Posterior vena cava (tissue), 2 donors: Measurements from ENCODE around the gene EML4. TPM values are rescaled to one million over a fixed set of nuclear protein-coding genes. Genes with fewer than 3 reads are reported as not detected.

Experiments used
- DNase-seq: peaks from one replicate; pipeline ENCODE4 v3.0.0-alpha.2; 2020; ENCODE audit warnings: low spot score
- intact Hi-C, 2 donors: fragments of 100-400 bp; cut with DNase I; formaldehyde crosslinking; loops; one replicate each; pipeline versions ENCODE4 v1.14.1 to v1.14.2; 2022 to 2023
- total RNA-seq, 2 donors: library from RNA; stranded (reverse); fragmentation: NEBNext Ultra II Directional; extraction: Animal tissue kit (Norgen Biotek cat#: 25700); gene quantifications; one replicate each; pipeline ENCODE4 v1.2.1, GENCODE V29; 2021
- donor health status: DM: yes; HTN: yes; CAD: no.
- donor health status: DM: yes; HTN: yes; CAD: no.

The EML4 gene
- total RNA-seq, 2 donors from 2014 or later, result 33.9 to 36.6 TPM

- DNase-seq, result no peak
- intact Hi-C loops, result no loop called here
These were observed 38.7 kb downstream of the EML4 start for GRCh38 chr2:42207826-42208225.

- DNase-seq, result no peak
- intact Hi-C loops, result no loop called here
These were observed 41.0 kb downstream of the EML4 start for GRCh38 chr2:42210203-42210602.

GRCh38 chr2:42211291-42211690 is 42.1 kb downstream of the EML4 start:
- intact Hi-C loops, result no loop called here
- DNase-seq, result no peak

GRCh38 chr2:42214669-42215068 is 45.5 kb downstream of the EML4 start:
- DNase-seq, result no peak
- intact Hi-C loops, result no loop called here

- intact Hi-C loops, result no loop called here
- no peak for DNase-seq
These were observed 47.5 kb downstream of the EML4 start for GRCh38 chr2:42216694-42217093.

- intact Hi-C loops, result no loop called here
- no peak for DNase-seq
These were observed 48.2 kb downstream of the EML4 start for GRCh38 chr2:42217307-42217706.

GRCh38 chr2:42217914-42218313 is 48.8 kb downstream of the EML4 start:
- DNase-seq, result no peak
- intact Hi-C loops, result no loop called here

GRCh38 chr2:42218712-42219111 is 49.6 kb downstream of the EML4 start:
- intact Hi-C loops, result no loop called here
- DNase-seq, result no peak

- DNase-seq, result no peak
- intact Hi-C loops, result no loop called here
These were observed 50.0 kb downstream of the EML4 start for GRCh38 chr2:42219160-42219559.

GRCh38 chr2:42220566-42220965 is 51.4 kb downstream of the EML4 start:
- intact Hi-C loops, result no loop called here
- DNase-seq, result no peak

GRCh38 chr2:42223067-42223854 is 54.1 kb downstream of the EML4 start:
- no peak for DNase-seq
- intact Hi-C loops, result no loop called here

GRCh38 chr2:42223855-42224268 is 54.7 kb downstream of the EML4 start:
- intact Hi-C loops, result no loop called here

GRCh38 chr2:42224422-42225067 is 55.4 kb downstream of the EML4 start:
- intact Hi-C loops, result no loop called here
- DNase-seq, result no peak

More at GRCh38 chr2:42223855-42224268, 54.7 kb downstream of the EML4 start:
- DNase-seq, result no peak

- intact Hi-C loops, result no loop called here
These were observed 56.4 kb downstream of the EML4 start for GRCh38 chr2:42225573-42225972.

GRCh38 chr2:42227491-42227890 is 58.3 kb downstream of the EML4 start:
- intact Hi-C loops, result no loop called here
- no peak for DNase-seq

More at GRCh38 chr2:42225573-42225972, 56.4 kb downstream of the EML4 start:
- no peak for DNase-seq

GRCh38 chr2:42228101-42228500 is 58.9 kb downstream of the EML4 start:
- intact Hi-C loops, result no loop called here
- no peak for DNase-seq

GRCh38 chr2:42229949-42230348 is 60.8 kb downstream of the EML4 start:
- DNase-seq, result no peak
- intact Hi-C loops, result loop anchor here (10.0 kb wide), 2 partner anchors 125 to 135 kb away; no protein-coding TSS in a partner anchor

GRCh38 chr2:42230891-42231290 is 61.7 kb downstream of the EML4 start:
- intact Hi-C loops, result loop anchor here (10.0 kb wide), 2 partner anchors 126 to 136 kb away; no protein-coding TSS in a partner anchor
- no peak for DNase-seq

- DNase-seq, result no peak
- intact Hi-C loops, result loop anchor here (10.0 kb wide), 2 partner anchors 127 to 137 kb away; no protein-coding TSS in a partner anchor
These were observed 62.9 kb downstream of the EML4 start for GRCh38 chr2:42232024-42232423.

GRCh38 chr2:42233976-42234441 is 64.9 kb downstream of the EML4 start:
- intact Hi-C loops, result loop anchor here (10.0 kb wide), 2 partner anchors 129 to 139 kb away; no protein-coding TSS in a partner anchor
- DNase-seq, result no peak
